PFSK-1 (cell line): ENCODE results near the gene MRTFA.

Source experiments
- POLR2AphosphoS5 ChIP-seq: IDR thresholded peaks from 2 replicates; pipeline ENCODE4 v1.6.1; 2012; ENCODE audit warnings: low read depth, mild to moderate bottlenecking, control low read depth, low read length, moderate library complexity
- SIN3A ChIP-seq: IDR thresholded peaks from 2 replicates; pipeline ENCODE4 v1.6.1; 2012; ENCODE audit warnings: mild to moderate bottlenecking, low read length, moderate library complexity, borderline replicate concordance; ENCODE audit not compliant: insufficient read depth
- TAF1 ChIP-seq: IDR thresholded peaks from 2 replicates; pipeline ENCODE4 v1.6.1; 2012; ENCODE audit warnings: low read length, control low read depth, borderline replicate concordance; ENCODE audit not compliant: insufficient read depth

GRCh38 chr22:40661671-40662070 is 25.2 kb upstream of the MRTFA start:
- TF ChIP-seq TAF1 (no peak), SIN3A (no peak), POLR2AphosphoS5 (no peak)
